Renal cortical epithelial cell (primary cell): Measurements from ENCODE around the gene FRS3. TPM values are rescaled to one million over a fixed set of nuclear protein-coding genes. Genes with fewer than 3 reads are reported as not detected.

Experiments used
- DNase-seq: peaks from one replicate; pipeline ENCODE4 v3.0.0-alpha.2; 2011; ENCODE audit warnings: low read depth
- total RNA-seq: library from RNA; depleted of rRNA; stranded (reverse); fragments of >200 nt; gene quantifications from 2 replicates; pipeline ENCODE4 v1.2.3, GENCODE V29; 2014

Gene FRS3
- total RNA-seq, 1 donor from 2014 or later = 2.0 TPM

- DNase-seq = no peak
Observed at GRCh38 chr6:41743406-41744235, 36.1 kb downstream of the FRS3 start.

DNA sequence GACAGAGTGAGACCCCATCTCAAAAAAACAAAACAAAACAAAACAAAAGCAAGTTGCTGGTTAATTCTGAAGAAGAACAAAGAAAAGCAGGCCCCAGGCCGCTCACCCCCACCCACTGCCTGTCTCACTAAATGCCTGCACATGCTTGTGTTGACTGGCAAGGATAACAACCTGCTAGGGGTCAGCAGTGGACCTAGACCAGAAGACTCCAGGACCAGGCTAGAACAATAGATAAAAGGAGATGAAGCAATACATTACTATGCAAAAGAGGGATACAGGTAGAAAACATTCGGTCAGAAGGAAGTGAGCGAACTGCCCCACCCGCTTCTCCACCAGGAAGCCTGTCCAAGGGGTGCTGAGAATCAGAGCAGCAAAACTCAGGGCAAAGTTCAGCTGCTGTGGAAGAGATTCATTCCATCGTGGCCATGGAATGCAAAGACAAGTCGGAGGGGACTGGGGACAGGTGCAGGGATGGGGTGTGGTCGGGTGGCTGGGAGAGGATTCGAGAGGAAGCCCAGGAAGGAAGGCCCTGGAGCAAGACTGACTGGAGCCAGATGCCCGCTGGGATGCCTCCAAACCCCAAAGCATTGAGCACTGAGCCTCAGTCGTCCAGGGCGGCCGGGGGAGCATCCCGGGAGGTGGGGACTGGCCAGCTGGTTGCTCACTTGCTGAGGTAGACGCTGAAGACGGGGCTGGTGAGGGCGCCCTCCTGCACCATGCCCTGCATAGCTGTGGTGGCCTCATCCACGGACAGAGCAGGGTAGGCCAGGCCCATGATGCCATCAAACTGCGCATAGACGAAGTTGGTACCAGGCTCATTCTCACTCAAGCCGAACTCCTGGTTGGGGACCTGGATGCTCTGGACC is 37.8 kb downstream of the FRS3 start:
- peak; percentile 22 for DNase-seq

GRCh38 chr6:41740366-41741162 is 39.1 kb downstream of the FRS3 start:
- no peak for DNase-seq

- no peak for DNase-seq
Observed at GRCh38 chr6:41739041-41739440, 40.7 kb downstream of the FRS3 start.

DNA sequence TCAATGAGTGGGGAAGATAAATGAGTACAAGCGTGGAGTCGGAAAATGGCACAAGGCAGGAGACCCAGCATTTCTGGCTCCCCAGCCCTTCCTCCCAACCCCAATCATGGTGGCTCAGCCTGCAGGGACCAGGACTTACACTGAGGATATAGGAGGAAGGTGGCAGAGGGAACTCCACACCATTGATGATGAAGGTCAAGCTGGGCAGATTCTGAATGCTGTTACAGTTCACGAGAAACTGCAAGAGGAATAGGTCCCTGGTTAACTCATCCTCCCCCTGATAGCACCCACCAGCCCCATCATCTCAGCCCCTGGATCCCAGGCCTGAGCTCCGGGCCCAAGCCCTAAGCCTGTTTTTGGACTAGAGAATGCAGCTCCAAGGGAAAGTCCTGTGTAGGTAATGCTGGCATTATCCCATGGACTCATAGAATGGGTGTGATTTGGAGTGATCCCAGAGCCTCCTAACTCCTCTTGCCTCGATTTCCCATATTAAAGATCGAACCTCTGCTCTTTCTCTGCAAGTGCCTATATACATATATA is 42.0 kb downstream of the FRS3 start:
- no peak for DNase-seq

DNA sequence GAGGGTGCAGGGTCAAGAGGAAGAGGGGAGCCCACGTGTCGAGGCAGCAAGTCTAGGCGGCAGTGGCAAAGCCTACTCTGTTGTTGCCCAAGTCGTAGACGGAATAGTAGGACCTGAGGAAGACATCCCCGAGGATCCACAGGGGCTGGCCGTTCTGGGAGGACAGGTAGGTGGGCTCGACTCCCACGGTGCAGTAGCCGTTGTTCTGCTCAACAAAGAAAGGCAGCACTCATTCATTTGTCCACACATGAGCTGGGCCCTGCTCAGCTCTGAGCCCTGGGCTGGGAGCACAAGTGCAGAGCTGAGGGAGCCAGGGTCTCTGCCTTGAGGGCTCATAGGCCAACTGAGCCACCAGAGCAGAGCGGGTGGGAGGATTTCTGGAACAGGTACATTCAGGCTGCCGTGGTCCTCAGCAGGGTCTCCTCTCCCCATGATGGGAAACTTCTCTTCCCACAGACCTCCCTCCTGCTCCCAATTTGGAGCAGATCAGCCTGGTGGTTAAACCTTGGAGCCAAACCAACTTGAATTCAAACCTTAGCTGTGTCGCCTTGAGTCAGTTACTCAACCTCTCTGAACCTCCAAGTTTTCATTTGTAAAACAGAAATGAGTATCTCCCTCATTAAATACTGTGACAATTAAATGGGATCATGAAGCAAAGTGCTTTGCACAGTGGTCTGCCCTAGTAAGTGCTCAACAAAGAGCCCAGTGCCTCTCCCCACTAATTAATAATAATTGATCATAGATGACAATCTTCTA is 42.7 kb downstream of the FRS3 start:
- no peak for DNase-seq

GRCh38 chr6:41736186-41736733 is 43.4 kb downstream of the FRS3 start:
- DNase-seq = no peak

- DNase-seq = peak; percentile 73
Observed at GRCh38 chr6:41735427-41736185, 44.1 kb downstream of the FRS3 start, which contains the start of gene TFEB. TSS of gene TFEB (minus strand) at chr6:41735608. CDS start at chr6:41691213, 44,395 bp downstream.

- peak; percentile 58 for DNase-seq
Observed at GRCh38 chr6:41734666-41735426, 44.9 kb downstream of the FRS3 start.

DNA sequence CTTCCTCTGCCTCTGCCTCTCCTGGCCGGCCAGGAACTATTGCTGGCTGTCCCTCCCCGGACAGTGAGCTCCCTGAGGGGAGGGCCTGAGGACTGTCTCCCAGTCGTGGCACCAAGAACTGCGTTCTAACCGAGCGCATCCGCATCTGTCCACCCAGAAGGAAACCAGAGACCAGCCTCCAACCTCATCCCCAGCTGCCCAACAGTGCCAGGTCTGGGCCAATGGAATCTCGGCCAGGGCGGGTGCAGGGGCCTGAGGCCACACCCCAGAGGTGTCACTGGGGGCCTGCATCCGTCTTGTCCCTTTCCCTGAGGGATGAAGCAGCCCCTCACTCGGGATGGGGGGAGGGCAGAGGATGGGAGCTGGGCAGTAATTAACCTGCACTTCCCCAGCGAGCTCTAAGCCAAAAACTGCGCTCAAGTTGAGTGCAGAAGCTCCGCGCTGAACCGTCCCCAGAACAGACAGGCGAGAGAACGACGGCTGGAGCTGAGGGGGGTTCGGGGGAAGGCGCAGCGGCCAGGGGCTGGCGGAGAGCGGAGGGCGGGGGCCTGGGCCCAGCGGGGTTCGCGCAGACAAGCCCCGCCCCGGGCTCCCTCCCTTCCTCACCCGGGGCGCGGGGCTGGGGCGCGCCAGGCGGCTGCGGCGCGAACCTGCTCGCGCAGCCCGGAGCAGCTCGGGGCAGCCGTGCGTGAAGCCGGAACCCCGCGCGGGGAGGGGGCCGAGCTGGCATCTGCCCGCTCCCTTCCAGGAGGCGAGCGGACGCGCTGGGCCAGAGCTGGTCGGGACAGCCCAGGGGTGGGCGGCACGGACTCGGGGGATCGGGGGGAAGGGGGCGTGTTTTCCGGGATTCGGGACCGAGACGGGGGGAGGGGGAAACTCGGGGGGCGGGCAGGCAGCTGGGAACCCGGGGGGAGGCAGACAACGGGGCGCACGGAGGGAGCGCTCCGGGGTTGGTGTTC is 45.7 kb downstream of the FRS3 start:
- DNase-seq = peak; percentile 42

DNA sequence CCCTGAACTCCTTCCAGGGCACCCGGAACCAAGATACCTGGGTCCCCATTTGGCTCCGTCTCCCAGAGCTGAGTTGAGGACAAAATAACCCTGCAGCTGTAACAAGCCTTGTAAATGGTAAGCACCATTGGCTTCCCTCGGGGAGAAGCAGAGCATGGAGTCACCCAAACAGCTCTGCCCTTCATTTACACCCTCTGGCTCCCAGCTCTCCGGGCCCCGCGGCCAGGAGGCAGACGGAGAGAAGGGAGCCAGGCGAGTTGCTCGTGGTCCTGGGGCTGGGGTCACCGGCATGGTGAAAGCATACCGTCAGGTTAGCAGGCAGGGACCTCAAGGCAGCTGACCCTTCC is 46.4 kb downstream of the FRS3 start:
- DNase-seq = no peak

DNA sequence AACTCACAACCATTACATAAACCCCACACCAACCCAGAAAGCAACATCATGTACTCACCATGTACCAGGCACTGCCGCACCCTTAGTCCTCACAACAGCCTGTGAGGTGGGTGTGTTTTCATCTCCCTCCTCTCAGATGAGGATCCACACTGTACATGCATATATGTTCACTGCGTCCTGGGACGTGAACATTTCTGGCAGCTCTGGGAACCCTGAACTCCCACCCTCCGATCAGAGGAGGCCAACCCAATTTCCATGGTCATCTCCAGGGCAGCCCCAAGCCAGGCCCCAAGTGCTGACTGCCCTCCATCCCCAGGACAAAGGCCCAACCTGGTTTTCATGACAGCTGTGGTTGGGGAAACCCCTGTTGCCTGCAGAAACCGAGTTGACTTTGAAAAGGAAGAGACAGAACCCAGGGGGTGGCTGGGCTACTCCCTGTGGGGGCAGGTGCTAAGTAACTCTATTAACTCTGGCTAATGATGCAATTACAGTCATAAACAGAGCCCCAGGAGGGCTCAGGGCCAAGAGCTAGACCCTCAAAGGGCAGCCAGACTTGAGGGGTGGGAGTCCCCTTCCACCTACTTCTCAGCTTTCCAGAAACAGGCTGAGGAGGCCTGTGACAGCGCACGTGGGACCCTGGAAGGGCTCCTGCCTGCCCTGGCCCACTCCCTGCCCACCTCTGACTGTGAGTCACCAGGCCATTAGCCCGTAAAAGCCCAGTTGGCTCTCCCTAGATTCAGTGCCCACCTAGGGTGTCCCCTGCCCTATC is 46.9 kb downstream of the FRS3 start:
- peak; percentile 76 for DNase-seq

DNA sequence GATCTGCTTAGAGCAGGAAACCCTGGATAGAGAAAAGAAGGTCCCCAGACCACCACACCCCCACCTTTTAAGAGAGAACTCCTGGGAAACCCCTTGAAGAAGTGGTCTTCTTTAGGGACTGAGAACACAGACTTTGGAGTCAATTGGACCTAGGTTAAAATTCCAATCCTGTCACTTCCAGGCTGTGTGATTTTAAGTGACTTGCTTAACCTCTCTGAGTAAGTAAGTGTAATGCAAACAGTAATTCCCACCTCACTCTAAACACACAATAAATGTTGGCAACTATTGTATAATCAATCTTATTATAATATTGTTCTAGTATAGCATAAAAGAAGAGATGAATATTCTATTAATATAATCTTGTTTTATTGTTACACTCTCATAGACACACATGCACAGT is 47.6 kb downstream of the FRS3 start:
- no peak for DNase-seq

- DNase-seq = no peak
Observed at GRCh38 chr6:41731561-41732086, 48.1 kb downstream of the FRS3 start.

DNA sequence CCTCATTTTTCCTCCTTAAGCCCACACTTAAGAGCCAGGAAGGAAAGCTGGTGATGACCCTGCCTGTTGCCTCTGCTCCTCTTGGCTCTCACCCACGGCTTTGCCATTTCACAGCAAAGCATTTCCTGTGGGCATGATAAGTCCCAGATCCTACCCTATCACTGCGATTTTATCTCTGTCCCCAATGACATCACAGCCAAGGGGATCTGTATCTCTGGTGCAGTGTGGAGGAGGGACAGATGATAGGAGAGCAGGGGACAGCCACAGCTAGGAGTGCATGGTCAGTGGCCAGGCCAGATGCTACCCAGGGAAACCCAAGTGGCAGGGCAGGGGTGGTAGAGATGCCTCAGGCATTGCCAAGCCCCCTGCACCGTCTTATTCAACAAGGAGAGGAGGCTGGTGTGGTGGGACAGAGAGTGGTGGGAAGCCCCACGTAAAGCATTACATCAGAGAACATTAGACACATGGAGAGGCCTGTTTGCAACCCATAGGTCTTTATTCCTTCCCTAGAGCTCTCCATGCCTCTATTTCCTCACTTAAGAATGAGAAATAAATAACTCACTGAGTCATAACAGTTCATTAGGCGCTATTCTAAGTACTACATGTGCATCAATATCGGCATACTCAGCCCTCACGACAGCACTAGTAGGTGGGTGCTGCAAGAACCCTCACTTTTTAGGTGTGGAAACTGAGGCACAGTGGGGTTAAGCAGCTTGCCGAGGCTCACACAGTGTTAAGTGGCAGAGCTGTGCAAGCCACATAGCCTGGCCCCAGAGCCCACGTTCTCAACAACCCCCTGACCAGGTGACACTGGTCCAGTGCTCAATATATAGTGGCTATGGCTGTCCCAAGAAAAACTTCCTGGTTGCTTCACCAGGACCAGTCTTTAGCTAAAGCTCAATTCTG is 48.9 kb downstream of the FRS3 start:
- DNase-seq = no peak

- DNase-seq = no peak
Observed at GRCh38 chr6:41729624-41730023, 50.1 kb downstream of the FRS3 start.
